ENCODE measurements around the gene PCDH9. TPM values are rescaled to one million over a fixed set of nuclear protein-coding genes. Genes with fewer than 3 reads are reported as not detected.

The PCDH9 gene
- total and polyA plus RNA-seq, 5 donors from 2014 or later: 0.08 to 0.77 (median 0.09) TPM

DNA sequence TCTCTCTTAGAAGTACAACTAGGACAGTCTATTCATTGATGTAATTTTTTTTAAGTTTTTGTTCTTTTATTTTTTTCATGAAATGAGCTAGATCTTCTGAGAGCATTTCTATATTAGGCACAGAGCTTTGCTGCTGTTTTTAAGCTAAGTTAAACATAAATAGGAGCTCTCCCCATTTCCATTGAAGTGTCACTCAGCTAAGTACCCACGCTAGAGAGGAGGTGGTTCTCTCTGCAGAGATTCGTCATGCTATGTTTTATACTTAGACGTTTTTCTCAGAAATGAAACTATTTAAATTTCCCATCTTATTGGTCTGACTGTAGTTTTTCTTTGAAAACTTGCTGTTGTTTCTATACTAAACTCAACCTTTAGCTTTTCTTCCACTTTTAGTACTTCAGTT, 271.5 kb downstream of the PCDH9 start:
- H3K27me3 ChIP-seq (ENCODE audit: control insufficient read depth, insufficient read depth, low read length): no peaks in the 10 kb centered on the region
- Mint-ChIP-seq H3K4me1 (no peaks in the 10 kb centered on the region), H3K27ac (no peak overlapping the region), H3K27me3 (no peaks in the 10 kb centered on the region), H3K4me3 (no peak overlapping the region), H3K36me3 (no peaks in the 10 kb centered on the region), H3K9me3 (peaks cover 0 to 8% (median 2%) of the 10 kb centered on the region in 7 donors)
- no peak overlapping the region for H3K27ac ChIP-seq (ENCODE audit: insufficient read depth, low read length, poor library complexity, severe bottlenecking)
- no peaks in the 10 kb centered on the region for H3K36me3 ChIP-seq (ENCODE audit: control insufficient read depth, insufficient read depth, low read length)
- no peak overlapping the region for H3K4me3 ChIP-seq (ENCODE audit: low read depth, low read length)
- ATAC-seq (ENCODE audit: low read depth in 2 of 2): no peak
- no peaks in the 10 kb centered on the region for H3K4me1 ChIP-seq (ENCODE audit: control insufficient read depth, insufficient read depth, low read length, poor library complexity, severe bottlenecking)
- H3K9me3 ChIP-seq (ENCODE audit: control insufficient read depth in 2 of 2, low read length in 2 of 2): peaks cover 0 to 7% of the 10 kb centered on the region in 2 experiments
- DNase-seq: peak in 1 of 3 donors; percentile 2

GRCh38 chr13:66952507-66952906, 277.6 kb downstream of the PCDH9 start:
- no peaks in the 10 kb centered on the region for H3K4me1 Mint-ChIP-seq
- H3K4me1 ChIP-seq (ENCODE audit: control insufficient read depth, insufficient read depth, low read length, poor library complexity, severe bottlenecking): no peaks in the 10 kb centered on the region
- no peak overlapping the region for H3K4me3 Mint-ChIP-seq
- peaks cover 3 to 11% (median 4%) of the 10 kb centered on the region in 7 donors for H3K9me3 Mint-ChIP-seq
- ATAC-seq (ENCODE audit: low read depth in 2 of 2) (no peak), DNase-seq (no peak)
- no peak overlapping the region for H3K27ac ChIP-seq (ENCODE audit: insufficient read depth, low read length, poor library complexity, severe bottlenecking)
- H3K27me3 Mint-ChIP-seq: no peaks in the 10 kb centered on the region
- peaks cover 0 to 7% of the 10 kb centered on the region in 2 experiments for H3K9me3 ChIP-seq (ENCODE audit: control insufficient read depth in 2 of 2, low read length in 2 of 2)
- H3K36me3 ChIP-seq (ENCODE audit: control insufficient read depth, insufficient read depth, low read length): no peaks in the 10 kb centered on the region
- H3K27me3 ChIP-seq (ENCODE audit: control insufficient read depth, insufficient read depth, low read length): no peaks in the 10 kb centered on the region
- no peaks in the 10 kb centered on the region for H3K36me3 Mint-ChIP-seq
- no peak overlapping the region for H3K27ac Mint-ChIP-seq
- H3K4me3 ChIP-seq (ENCODE audit: low read depth, low read length): no peak overlapping the region

GRCh38 chr13:66951426-66951825, 278.7 kb downstream of the PCDH9 start:
- Histone ChIP-seq H3K27me3 (ENCODE audit: control insufficient read depth, insufficient read depth, low read length) (no peaks in the 10 kb centered on the region), H3K4me1 (ENCODE audit: control insufficient read depth, insufficient read depth, low read length, poor library complexity, severe bottlenecking) (no peaks in the 10 kb centered on the region), H3K36me3 (ENCODE audit: control insufficient read depth, insufficient read depth, low read length) (no peaks in the 10 kb centered on the region), H3K27ac (ENCODE audit: insufficient read depth, low read length, poor library complexity, severe bottlenecking) (no peak overlapping the region), H3K9me3 (ENCODE audit: control insufficient read depth in 2 of 2, low read length in 2 of 2) (no peaks in the 10 kb centered on the region), H3K4me3 (ENCODE audit: low read depth, low read length) (no peak overlapping the region)
- Mint-ChIP-seq H3K4me1 (no peaks in the 10 kb centered on the region), H3K36me3 (no peaks in the 10 kb centered on the region), H3K27me3 (no peaks in the 10 kb centered on the region), H3K27ac (no peak overlapping the region), H3K4me3 (no peak overlapping the region), H3K9me3 (peaks cover 3 to 11% (median 4%) of the 10 kb centered on the region in 7 donors)
- DNase-seq (no peak), ATAC-seq (ENCODE audit: low read depth in 2 of 2) (no peak)

DNA sequence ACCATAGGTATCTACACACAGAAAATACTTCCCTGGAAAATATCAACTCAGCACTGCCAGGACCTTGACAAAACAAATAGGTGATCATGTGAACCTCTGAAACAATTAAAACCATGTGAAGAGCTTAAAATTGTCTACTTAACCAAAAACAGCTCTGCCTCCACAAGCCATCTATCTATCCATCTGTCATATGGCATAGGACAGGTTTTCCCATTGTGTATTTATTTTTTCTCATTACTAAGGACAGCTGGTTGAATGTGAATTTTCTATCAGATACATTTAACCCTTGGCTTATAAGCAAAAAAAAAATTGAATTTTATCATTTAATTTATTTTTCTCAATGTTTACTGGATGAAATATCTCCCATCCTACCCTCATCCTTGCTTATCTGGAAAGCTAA, 279.5 kb downstream of the PCDH9 start:
- Mint-ChIP-seq H3K36me3 (no peaks in the 10 kb centered on the region), H3K4me3 (no peak overlapping the region), H3K27ac (no peak overlapping the region), H3K4me1 (no peaks in the 10 kb centered on the region), H3K27me3 (no peaks in the 10 kb centered on the region), H3K9me3 (peaks cover 3 to 11% (median 4%) of the 10 kb centered on the region in 7 donors)
- Histone ChIP-seq H3K36me3 (ENCODE audit: control insufficient read depth, insufficient read depth, low read length) (no peaks in the 10 kb centered on the region), H3K27ac (ENCODE audit: insufficient read depth, low read length, poor library complexity, severe bottlenecking) (no peak overlapping the region), H3K27me3 (ENCODE audit: control insufficient read depth, insufficient read depth, low read length) (no peaks in the 10 kb centered on the region), H3K4me3 (ENCODE audit: low read depth, low read length) (no peak overlapping the region), H3K9me3 (ENCODE audit: control insufficient read depth in 2 of 2, low read length in 2 of 2) (no peaks in the 10 kb centered on the region), H3K4me1 (ENCODE audit: control insufficient read depth, insufficient read depth, low read length, poor library complexity, severe bottlenecking) (no peaks in the 10 kb centered on the region)
- DNase-seq (no peak), ATAC-seq (ENCODE audit: low read depth in 2 of 2) (no peak)

GRCh38 chr13:66948910-66949309, 281.2 kb downstream of the PCDH9 start:
- ATAC-seq (ENCODE audit: low read depth in 2 of 2) (no peak), DNase-seq (no peak)
- Mint-ChIP-seq H3K9me3 (peaks cover 3 to 12% (median 6%) of the 10 kb centered on the region in 7 donors), H3K4me3 (no peak overlapping the region), H3K27ac (no peak overlapping the region), H3K27me3 (no peaks in the 10 kb centered on the region), H3K36me3 (no peaks in the 10 kb centered on the region), H3K4me1 (no peaks in the 10 kb centered on the region)
- H3K4me3 ChIP-seq (ENCODE audit: low read depth, low read length): no peak overlapping the region
- no peak overlapping the region for H3K27ac ChIP-seq (ENCODE audit: insufficient read depth, low read length, poor library complexity, severe bottlenecking)
- H3K36me3 ChIP-seq (ENCODE audit: control insufficient read depth, insufficient read depth, low read length): no peaks in the 10 kb centered on the region
- H3K4me1 ChIP-seq (ENCODE audit: control insufficient read depth, insufficient read depth, low read length, poor library complexity, severe bottlenecking): no peaks in the 10 kb centered on the region
- H3K27me3 ChIP-seq (ENCODE audit: control insufficient read depth, insufficient read depth, low read length): no peaks in the 10 kb centered on the region
- no peaks in the 10 kb centered on the region for H3K9me3 ChIP-seq (ENCODE audit: control insufficient read depth in 2 of 2, low read length in 2 of 2)

- H3K27ac Mint-ChIP-seq: no peak overlapping the region
- Histone ChIP-seq H3K4me3 (ENCODE audit: low read depth, low read length) (no peak overlapping the region), H3K9me3 (ENCODE audit: control insufficient read depth in 2 of 2, low read length in 2 of 2) (no peaks in the 10 kb centered on the region), H3K4me1 (ENCODE audit: control insufficient read depth, insufficient read depth, low read length, poor library complexity, severe bottlenecking) (no peaks in the 10 kb centered on the region), H3K27ac (ENCODE audit: insufficient read depth, low read length, poor library complexity, severe bottlenecking) (no peak overlapping the region), H3K27me3 (ENCODE audit: control insufficient read depth, insufficient read depth, low read length) (no peaks in the 10 kb centered on the region), H3K36me3 (ENCODE audit: control insufficient read depth, insufficient read depth, low read length) (no peaks in the 10 kb centered on the region)
- DNase-seq (no peak), ATAC-seq (ENCODE audit: low read depth in 2 of 2) (no peak)
- H3K4me1 Mint-ChIP-seq: no peaks in the 10 kb centered on the region
- H3K36me3 Mint-ChIP-seq: no peaks in the 10 kb centered on the region
- H3K4me3 Mint-ChIP-seq: no peak overlapping the region
- no peaks in the 10 kb centered on the region for H3K27me3 Mint-ChIP-seq
- peaks cover 0 to 17% (median 7%) of the 10 kb centered on the region in 7 donors for H3K9me3 Mint-ChIP-seq
Measured at GRCh38 chr13:66943530-66943929, 286.6 kb downstream of the PCDH9 start.

GRCh38 chr13:66940113-66940512, 290.0 kb downstream of the PCDH9 start:
- DNase-seq (no peak), ATAC-seq (ENCODE audit: low read depth in 2 of 2) (no peak)
- no peaks in the 10 kb centered on the region for H3K27me3 Mint-ChIP-seq
- H3K27ac ChIP-seq (ENCODE audit: insufficient read depth, low read length, poor library complexity, severe bottlenecking): no peak overlapping the region
- no peak overlapping the region for H3K27ac Mint-ChIP-seq
- H3K27me3 ChIP-seq (ENCODE audit: control insufficient read depth, insufficient read depth, low read length): no peaks in the 10 kb centered on the region
- no peaks in the 10 kb centered on the region for H3K4me1 ChIP-seq (ENCODE audit: control insufficient read depth, insufficient read depth, low read length, poor library complexity, severe bottlenecking)
- H3K4me3 Mint-ChIP-seq: no peak overlapping the region
- peaks cover 0 to 15% (median 6%) of the 10 kb centered on the region in 7 donors for H3K9me3 Mint-ChIP-seq
- no peaks in the 10 kb centered on the region for H3K36me3 Mint-ChIP-seq
- H3K36me3 ChIP-seq (ENCODE audit: control insufficient read depth, insufficient read depth, low read length): no peaks in the 10 kb centered on the region
- no peaks in the 10 kb centered on the region for H3K9me3 ChIP-seq (ENCODE audit: control insufficient read depth in 2 of 2, low read length in 2 of 2)
- no peaks in the 10 kb centered on the region for H3K4me1 Mint-ChIP-seq
- no peak overlapping the region for H3K4me3 ChIP-seq (ENCODE audit: low read depth, low read length)

DNA sequence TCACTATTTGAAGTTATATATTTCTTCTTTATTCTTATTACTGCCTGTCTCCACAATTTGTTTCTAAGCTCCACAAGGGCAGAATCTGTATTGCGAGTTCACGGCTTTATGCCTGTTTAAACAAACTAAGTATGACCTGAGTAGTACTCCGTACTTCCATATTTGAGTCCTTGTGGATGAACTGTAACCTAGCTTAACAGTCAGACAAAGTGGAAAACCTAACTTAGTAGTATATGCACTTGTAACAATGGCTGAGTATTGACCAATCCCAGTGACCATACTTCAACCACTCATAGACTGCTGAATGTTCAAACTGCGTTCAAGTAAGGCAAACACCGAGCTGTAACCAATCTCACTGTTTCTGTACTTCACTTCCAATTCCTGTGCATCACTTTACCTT, 292.7 kb downstream of the PCDH9 start:
- H3K9me3 ChIP-seq (ENCODE audit: control insufficient read depth in 2 of 2, low read length in 2 of 2): no peaks in the 10 kb centered on the region
- Mint-ChIP-seq H3K36me3 (no peaks in the 10 kb centered on the region), H3K9me3 (peaks cover 0 to 13% (median 5%) of the 10 kb centered on the region in 7 donors), H3K27ac (no peak overlapping the region), H3K4me3 (no peak overlapping the region), H3K27me3 (no peaks in the 10 kb centered on the region), H3K4me1 (no peaks in the 10 kb centered on the region)
- no peak overlapping the region for H3K27ac ChIP-seq (ENCODE audit: insufficient read depth, low read length, poor library complexity, severe bottlenecking)
- DNase-seq (no peak), ATAC-seq (ENCODE audit: low read depth in 2 of 2) (no peak)
- no peaks in the 10 kb centered on the region for H3K36me3 ChIP-seq (ENCODE audit: control insufficient read depth, insufficient read depth, low read length)
- no peak overlapping the region for H3K4me3 ChIP-seq (ENCODE audit: low read depth, low read length)
- no peaks in the 10 kb centered on the region for H3K27me3 ChIP-seq (ENCODE audit: control insufficient read depth, insufficient read depth, low read length)
- H3K4me1 ChIP-seq (ENCODE audit: control insufficient read depth, insufficient read depth, low read length, poor library complexity, severe bottlenecking): no peaks in the 10 kb centered on the region

All from CD4-positive, CD25-positive, alpha-beta regulatory T cell (primary cell).